ENCODE results near the gene AEBP1. TPM values are rescaled to one million over a fixed set of nuclear protein-coding genes. Genes with fewer than 3 reads are reported as not detected.

The AEBP1 gene
- total and polyA plus RNA-seq, 2 experiments from 2014 or later = 15.1 to 42.0 TPM

DNA sequence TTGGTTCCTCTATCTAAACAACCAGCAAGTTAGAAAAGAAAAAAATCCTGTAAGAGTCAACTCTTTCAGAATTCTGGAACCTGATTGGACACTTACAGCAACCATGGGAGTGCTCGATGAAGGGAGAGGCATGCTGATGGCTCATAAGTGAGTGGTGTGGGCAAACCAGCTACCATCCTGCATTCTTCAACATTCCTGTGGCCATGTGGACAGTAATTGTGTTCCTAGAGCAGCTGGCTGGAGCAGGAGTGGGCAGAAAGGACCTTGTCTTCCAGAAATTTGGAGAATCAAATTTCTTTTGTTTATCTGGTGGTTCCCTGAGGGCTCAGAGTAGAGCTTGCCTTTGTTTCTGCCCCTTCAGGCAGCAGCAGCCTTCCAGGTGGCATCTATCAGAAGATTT lies 59.4 kb downstream of the AEBP1 start:
- no peaks in the 10 kb centered on the region for H3K36me3 ChIP-seq (ENCODE audit: insufficient read depth)
- peak overlapping the region; percentile 67 for H2AFZ ChIP-seq
- Mint-ChIP-seq H3K9me3 (peaks cover 6% of the 10 kb centered on the region; the same call in 2 of the 3 replicates), H3K27me3 (ENCODE audit: insufficient read depth, low read depth, poor library complexity) (peaks cover 4% of the 10 kb centered on the region), H3K4me3 (no peak overlapping the region), H3K4me1 (peaks cover 10% of the 10 kb centered on the region), H3K36me3 (ENCODE audit: low read depth) (no peaks in the 10 kb centered on the region), H3K27ac (no peak overlapping the region)
- H3K9me2 ChIP-seq (ENCODE audit: insufficient read depth) = no peaks in the 10 kb centered on the region; the same call in 1 of the 2 replicates
- DNase-seq (ENCODE audit: low spot score) (no peak), ATAC-seq (peak; percentile 54)
- H3F3A ChIP-seq (replicated peaks; ENCODE audit: low read depth) = no peaks in the 10 kb centered on the region
- no peaks in the 10 kb centered on the region for H3K79me2 ChIP-seq (replicated peaks; ENCODE audit: insufficient read depth)
- no peaks in the 10 kb centered on the region for H3K27me3 ChIP-seq (ENCODE audit: insufficient read depth)
- no peak overlapping the region for H3K4me3 ChIP-seq
- no peaks in the 10 kb centered on the region for H3K4me1 ChIP-seq (ENCODE audit: insufficient read depth)
- H4K20me1 ChIP-seq (replicated peaks; ENCODE audit: insufficient read depth) = no peaks in the 10 kb centered on the region
- no peak overlapping the region for H3K27ac ChIP-seq (ENCODE audit: low read depth)
- H3K4me2 ChIP-seq = no peak overlapping the region
- TF ChIP-seq, protein P1, sequence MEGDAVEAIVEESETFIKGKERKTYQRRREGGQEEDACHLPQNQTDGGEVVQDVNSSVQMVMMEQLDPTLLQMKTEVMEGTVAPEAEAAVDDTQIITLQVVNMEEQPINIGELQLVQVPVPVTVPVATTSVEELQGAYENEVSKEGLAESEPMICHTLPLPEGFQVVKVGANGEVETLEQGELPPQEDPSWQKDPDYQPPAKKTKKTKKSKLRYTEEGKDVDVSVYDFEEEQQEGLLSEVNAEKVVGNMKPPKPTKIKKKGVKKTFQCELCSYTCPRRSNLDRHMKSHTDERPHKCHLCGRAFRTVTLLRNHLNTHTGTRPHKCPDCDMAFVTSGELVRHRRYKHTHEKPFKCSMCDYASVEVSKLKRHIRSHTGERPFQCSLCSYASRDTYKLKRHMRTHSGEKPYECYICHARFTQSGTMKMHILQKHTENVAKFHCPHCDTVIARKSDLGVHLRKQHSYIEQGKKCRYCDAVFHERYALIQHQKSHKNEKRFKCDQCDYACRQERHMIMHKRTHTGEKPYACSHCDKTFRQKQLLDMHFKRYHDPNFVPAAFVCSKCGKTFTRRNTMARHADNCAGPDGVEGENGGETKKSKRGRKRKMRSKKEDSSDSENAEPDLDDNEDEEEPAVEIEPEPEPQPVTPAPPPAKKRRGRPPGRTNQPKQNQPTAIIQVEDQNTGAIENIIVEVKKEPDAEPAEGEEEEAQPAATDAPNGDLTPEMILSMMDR (conservative IDR thresholded peaks at IDR 0.05; ENCODE audit: low read depth in 2 of 2) = no peak
- TF ChIP-seq STAT1 (IDR thresholded peaks at IDR 0.05; ENCODE audit: unreplicated experiment) = no peak
- TF ChIP-seq ZNF331 (CRISPR knock-in tag; IDR thresholded peaks at IDR 0.05; ENCODE audit: low read depth) = no peak
- TF ChIP-seq, protein P2, sequence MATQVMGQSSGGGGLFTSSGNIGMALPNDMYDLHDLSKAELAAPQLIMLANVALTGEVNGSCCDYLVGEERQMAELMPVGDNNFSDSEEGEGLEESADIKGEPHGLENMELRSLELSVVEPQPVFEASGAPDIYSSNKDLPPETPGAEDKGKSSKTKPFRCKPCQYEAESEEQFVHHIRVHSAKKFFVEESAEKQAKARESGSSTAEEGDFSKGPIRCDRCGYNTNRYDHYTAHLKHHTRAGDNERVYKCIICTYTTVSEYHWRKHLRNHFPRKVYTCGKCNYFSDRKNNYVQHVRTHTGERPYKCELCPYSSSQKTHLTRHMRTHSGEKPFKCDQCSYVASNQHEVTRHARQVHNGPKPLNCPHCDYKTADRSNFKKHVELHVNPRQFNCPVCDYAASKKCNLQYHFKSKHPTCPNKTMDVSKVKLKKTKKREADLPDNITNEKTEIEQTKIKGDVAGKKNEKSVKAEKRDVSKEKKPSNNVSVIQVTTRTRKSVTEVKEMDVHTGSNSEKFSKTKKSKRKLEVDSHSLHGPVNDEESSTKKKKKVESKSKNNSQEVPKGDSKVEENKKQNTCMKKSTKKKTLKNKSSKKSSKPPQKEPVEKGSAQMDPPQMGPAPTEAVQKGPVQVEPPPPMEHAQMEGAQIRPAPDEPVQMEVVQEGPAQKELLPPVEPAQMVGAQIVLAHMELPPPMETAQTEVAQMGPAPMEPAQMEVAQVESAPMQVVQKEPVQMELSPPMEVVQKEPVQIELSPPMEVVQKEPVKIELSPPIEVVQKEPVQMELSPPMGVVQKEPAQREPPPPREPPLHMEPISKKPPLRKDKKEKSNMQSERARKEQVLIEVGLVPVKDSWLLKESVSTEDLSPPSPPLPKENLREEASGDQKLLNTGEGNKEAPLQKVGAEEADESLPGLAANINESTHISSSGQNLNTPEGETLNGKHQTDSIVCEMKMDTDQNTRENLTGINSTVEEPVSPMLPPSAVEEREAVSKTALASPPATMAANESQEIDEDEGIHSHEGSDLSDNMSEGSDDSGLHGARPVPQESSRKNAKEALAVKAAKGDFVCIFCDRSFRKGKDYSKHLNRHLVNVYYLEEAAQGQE (IDR thresholded peaks at IDR 0.05; ENCODE audit: unreplicated experiment) = no peak
- TF ChIP-seq EZH2 (IDR thresholded peaks at IDR 0.05; ENCODE audit: low read depth, unreplicated experiment) = no peak
- TF ChIP-seq, protein P3, sequence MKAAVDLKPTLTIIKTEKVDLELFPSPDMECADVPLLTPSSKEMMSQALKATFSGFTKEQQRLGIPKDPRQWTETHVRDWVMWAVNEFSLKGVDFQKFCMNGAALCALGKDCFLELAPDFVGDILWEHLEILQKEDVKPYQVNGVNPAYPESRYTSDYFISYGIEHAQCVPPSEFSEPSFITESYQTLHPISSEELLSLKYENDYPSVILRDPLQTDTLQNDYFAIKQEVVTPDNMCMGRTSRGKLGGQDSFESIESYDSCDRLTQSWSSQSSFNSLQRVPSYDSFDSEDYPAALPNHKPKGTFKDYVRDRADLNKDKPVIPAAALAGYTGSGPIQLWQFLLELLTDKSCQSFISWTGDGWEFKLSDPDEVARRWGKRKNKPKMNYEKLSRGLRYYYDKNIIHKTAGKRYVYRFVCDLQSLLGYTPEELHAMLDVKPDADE (IDR thresholded peaks at IDR 0.05) = no peak

Small RNA genes within 50 kb of the gene (microRNA-seq; reads per million reads assigned to microRNA genes)
- gene MIR6838 = not detected

Small RNA genes within 50 kb of the gene (small RNA-seq; reads per million reads assigned to genes)
- not detected for gene RNA5SP230 (ENCODE audit: low replicate concordance)

Other genes starting within 250 kb of the AEBP1 start
- gene MRPS24, start 234.8 kb upstream of the AEBP1 start, total RNA-seq (2014; rRNA removed; shearing (Covaris generic)) = 82.9 and 91.2 TPM in 2 replicates
- gene MRPS24, start 234.8 kb upstream of the AEBP1 start, polyA plus RNA-seq (2016; fragmentation: Nextera tagmentation; extraction: Ambion mirVana) = 143 and 152 TPM in 2 replicates
- 13.2 and 14.7 TPM in 2 replicates for gene URGCP, start 197.7 kb upstream of the AEBP1 start, total RNA-seq (2014; rRNA removed; shearing (Covaris generic))
- 6.6 and 7.2 TPM in 2 replicates for gene URGCP, start 197.7 kb upstream of the AEBP1 start, polyA plus RNA-seq (2016; fragmentation: Nextera tagmentation; extraction: Ambion mirVana)
- gene UBE2D4, start 177.9 kb upstream of the AEBP1 start, total RNA-seq (2014; rRNA removed; shearing (Covaris generic)) = 6.1 and 8.4 TPM in 2 replicates
- 5.8 and 6.1 TPM in 2 replicates for gene UBE2D4, start 177.9 kb upstream of the AEBP1 start, polyA plus RNA-seq (2016; fragmentation: Nextera tagmentation; extraction: Ambion mirVana)
- gene SPDYE1, start 106.4 kb upstream of the AEBP1 start, total RNA-seq (2014; rRNA removed; shearing (Covaris generic)) = not detected in 2 replicates
- 1.4 and 1.6 TPM in 2 replicates for gene SPDYE1, start 106.4 kb upstream of the AEBP1 start, polyA plus RNA-seq (2016; fragmentation: Nextera tagmentation; extraction: Ambion mirVana)
- gene DBNL, start 59.6 kb upstream of the AEBP1 start, total RNA-seq (2014; rRNA removed; shearing (Covaris generic)) = 44.7 and 49.4 TPM in 2 replicates
- 17.1 and 18.1 TPM in 2 replicates for gene DBNL, start 59.6 kb upstream of the AEBP1 start, polyA plus RNA-seq (2016; fragmentation: Nextera tagmentation; extraction: Ambion mirVana)
- 0.78 and 2.9 TPM in 2 replicates for gene PGAM2, start 38.8 kb upstream of the AEBP1 start, total RNA-seq (2014; rRNA removed; shearing (Covaris generic))
- gene PGAM2, start 38.8 kb upstream of the AEBP1 start, polyA plus RNA-seq (2016; fragmentation: Nextera tagmentation; extraction: Ambion mirVana) = 5.1 and 7.8 TPM in 2 replicates
- gene POLM, start 21.8 kb upstream of the AEBP1 start, total RNA-seq (2014; rRNA removed; shearing (Covaris generic)) = 19.8 and 35.4 TPM in 2 replicates
- 7.1 and 8.0 TPM in 2 replicates for gene POLM, start 21.8 kb upstream of the AEBP1 start, polyA plus RNA-seq (2016; fragmentation: Nextera tagmentation; extraction: Ambion mirVana)
- gene POLD2, start 19.2 kb downstream of the AEBP1 start, total RNA-seq (2014; rRNA removed; shearing (Covaris generic)) = 111 and 127 TPM in 2 replicates
- gene POLD2, start 19.2 kb downstream of the AEBP1 start, polyA plus RNA-seq (2016; fragmentation: Nextera tagmentation; extraction: Ambion mirVana) = 101 and 108 TPM in 2 replicates
- 2.4 TPM in 1 of 2 replicates, not detected in the other for gene MYL7, start 37.0 kb downstream of the AEBP1 start, total RNA-seq (2014; rRNA removed; shearing (Covaris generic))
- gene MYL7, start 37.0 kb downstream of the AEBP1 start, polyA plus RNA-seq (2016; fragmentation: Nextera tagmentation; extraction: Ambion mirVana) = 4.8 and 8.3 TPM in 2 replicates
- gene GCK, start 85.1 kb downstream of the AEBP1 start, total RNA-seq (2014; rRNA removed; shearing (Covaris generic)) = 7.3 and 9.3 TPM in 2 replicates
- 6.1 and 7.7 TPM in 2 replicates for gene GCK, start 85.1 kb downstream of the AEBP1 start, polyA plus RNA-seq (2016; fragmentation: Nextera tagmentation; extraction: Ambion mirVana)
- 94.5 and 114 TPM in 2 replicates for gene YKT6, start 96.6 kb downstream of the AEBP1 start, total RNA-seq (2014; rRNA removed; shearing (Covaris generic))
- gene YKT6, start 96.6 kb downstream of the AEBP1 start, polyA plus RNA-seq (2016; fragmentation: Nextera tagmentation; extraction: Ambion mirVana) = 29.2 and 33.5 TPM in 2 replicates
- gene CAMK2B, start 221.2 kb downstream of the AEBP1 start, total RNA-seq (2014; rRNA removed; shearing (Covaris generic)) = not detected in 2 replicates
- not detected in 2 replicates for gene CAMK2B, start 221.2 kb downstream of the AEBP1 start, polyA plus RNA-seq (2016; fragmentation: Nextera tagmentation; extraction: Ambion mirVana)